ENCODE data around the gene TRIM14.

TRIM14 gene, protein sequence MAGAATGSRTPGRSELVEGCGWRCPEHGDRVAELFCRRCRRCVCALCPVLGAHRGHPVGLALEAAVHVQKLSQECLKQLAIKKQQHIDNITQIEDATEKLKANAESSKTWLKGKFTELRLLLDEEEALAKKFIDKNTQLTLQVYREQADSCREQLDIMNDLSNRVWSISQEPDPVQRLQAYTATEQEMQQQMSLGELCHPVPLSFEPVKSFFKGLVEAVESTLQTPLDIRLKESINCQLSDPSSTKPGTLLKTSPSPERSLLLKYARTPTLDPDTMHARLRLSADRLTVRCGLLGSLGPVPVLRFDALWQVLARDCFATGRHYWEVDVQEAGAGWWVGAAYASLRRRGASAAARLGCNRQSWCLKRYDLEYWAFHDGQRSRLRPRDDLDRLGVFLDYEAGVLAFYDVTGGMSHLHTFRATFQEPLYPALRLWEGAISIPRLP

DNA sequence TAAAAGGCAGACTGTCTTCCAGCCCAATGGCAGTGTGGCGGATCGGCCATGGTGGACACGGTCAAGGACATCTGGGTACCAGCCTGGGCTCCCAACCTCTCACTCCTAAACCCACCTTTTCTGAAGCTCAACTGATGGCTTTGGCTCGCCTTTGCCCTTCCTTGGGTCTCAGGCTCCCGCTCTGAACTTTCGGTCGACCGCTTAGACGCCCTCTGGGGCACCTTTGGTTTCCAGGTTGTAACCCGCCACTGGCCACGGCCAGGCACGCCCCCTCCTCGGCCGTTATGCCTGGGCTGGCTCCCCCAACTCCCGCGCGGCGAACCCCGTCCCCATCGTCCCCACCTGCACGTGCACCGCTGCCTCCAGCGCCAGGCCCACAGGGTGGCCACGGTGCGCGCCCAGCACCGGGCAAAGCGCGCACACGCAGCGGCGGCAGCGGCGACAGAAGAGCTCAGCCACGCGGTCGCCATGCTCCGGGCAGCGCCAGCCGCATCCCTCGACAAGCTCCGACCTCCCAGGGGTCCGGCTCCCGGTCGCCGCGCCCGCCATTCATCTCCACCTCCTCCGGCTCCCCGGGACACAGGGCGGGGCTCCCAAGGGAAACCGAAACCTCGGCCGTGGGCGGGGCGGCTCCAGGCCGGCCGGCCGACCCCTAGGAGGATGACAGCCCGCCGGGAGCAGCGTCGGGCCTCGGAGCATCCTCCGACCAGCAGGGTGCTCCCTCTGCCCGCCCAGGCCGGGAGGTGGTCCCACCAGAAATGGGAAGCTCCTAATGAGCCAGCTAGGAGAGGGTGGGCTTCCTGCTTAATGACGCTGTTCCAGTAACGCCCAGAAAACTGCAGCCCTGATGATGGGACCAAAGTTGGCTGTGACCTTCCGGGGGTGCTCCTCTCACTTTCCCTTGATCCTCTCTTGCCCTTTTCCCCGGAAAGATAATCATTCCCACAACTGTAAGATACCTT, at the start of gene TRIM14:
Gene TRIM14 (minus strand): TSS at position 583 of the 962 bp plus-strand sequence. CDS start 34 bp downstream, at position 549.
- peak; percentile 17 for DNase-seq

DNA sequence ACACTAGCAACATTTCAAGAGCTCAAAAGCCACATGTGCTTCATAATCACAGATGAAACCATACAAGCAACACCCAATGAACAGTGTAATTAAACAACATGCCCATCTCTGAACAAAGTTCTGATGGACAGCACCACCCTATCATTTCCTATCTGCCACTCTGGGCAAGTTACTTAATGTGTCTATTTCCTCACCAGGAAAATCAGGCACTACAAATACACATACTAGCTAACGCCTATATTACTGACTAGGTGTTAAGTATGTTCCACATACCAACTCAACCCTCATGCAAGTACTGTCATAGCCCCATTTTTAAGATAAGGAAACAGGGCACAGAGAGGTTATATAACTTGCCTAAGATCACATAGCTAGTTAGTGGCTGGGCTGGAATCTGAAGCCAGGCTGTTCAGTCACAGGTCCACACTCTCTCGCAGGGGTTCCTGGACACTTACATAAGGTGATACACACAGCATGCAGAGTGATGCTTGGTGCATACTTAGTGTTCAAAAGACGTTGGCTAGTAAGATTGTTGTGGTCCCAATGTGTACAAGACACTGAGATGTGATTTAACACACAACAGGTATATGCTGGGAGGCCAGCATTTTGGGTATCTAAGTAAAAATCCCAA, 49.2 kb upstream of the TRIM14 start:
- no peak for DNase-seq

DNA sequence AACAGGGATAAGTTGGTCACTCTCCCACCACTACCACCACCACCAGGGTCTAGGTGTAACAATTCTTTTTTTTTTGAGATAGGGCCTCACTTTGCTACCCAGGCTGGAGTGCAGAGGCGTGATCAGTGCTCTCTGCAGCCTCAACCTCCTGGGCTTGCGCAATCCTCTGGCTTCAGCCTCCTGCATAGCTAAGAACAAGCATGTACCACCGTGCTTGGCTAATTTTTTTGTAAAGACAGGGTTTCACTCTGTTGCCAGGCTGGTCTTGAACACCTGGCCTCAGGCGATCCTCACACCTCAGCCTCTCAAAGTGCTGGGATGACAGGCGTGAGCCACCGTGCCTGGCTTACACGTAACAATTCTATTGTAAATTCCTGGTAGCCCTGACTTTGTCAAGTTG, 45.9 kb upstream of the TRIM14 start:
- DNase-seq: no peak

DNA sequence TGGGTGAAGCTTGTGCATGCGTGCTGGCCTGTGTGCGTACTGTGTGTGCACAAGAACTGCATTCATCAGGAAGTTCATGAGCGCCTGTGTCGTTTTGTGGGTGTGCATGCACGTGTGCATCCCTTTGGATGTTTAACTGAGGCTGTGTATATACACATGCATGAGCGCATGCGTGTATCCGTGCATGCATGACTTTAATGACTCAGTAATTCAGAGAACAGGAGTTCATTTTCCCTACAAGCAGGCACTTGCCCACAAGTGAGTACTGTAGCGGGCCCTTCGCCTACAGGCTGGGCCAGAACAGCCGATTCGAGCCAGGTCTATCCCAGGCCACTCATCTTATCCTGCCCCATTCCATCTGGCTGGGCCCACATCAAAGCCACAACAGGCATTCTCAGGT, 43.6 kb upstream of the TRIM14 start:
- no peak for DNase-seq

DNA sequence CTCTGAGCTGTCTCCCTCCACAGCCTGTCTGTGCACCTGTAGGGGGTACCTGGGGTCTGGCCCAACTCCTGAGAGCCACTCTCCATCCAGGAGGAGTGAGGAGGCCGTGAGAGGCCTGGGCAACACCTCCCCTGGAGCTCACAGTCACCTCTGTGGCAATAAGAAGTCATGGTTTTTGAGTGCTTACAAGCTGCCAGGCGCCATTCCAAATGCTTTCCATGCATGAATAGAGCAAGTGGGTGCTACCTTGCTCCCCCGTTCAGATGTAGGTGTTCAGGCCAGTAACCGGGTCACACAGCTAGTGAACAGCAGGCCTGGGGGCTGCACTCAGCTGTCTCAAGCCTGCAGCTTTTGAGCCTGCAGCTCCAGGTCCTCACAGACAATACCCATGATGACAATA, 42.8 kb upstream of the TRIM14 start:
- DNase-seq: no peak

DNA sequence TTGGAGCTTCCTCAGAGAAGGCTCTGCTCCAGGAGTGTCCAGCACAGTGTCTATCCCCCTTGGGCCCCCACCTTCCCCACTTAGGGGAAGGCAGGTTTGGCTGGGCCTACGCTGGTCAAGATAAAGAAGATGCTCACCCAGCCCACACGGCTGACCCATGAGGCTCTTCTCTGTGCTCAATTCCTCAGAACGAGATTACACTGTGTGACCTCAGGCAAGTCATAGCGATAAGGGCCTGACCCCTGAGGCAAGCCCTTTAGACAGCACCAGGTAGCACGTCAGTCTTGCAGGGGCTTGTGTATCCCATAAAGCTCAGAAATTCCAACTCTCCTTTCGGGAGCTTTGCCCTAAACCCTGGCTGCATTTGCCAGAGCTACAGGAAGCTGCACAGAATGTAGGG, 40.8 kb upstream of the TRIM14 start:
- no peak for DNase-seq

DNA sequence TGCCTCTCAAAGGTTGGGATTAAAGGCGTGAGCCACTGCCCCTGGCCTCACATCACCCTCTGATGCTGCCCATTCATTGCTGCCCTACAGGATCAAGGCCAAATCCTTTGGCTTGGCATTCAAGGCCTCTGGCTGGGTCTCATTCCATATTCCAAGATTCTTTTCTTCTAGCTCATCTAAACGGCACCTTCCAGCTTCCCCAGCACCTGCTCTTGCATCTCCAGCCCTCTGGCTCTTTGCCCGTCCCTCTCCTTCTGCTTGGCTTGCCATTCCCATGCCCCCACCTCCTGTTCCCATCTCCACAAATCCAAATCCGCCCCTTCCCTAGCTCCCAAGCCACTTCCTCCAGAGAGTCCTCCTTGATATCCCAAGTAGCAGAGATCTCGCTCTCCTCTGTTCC, 40.3 kb upstream of the TRIM14 start:
- no peak for DNase-seq

DNA sequence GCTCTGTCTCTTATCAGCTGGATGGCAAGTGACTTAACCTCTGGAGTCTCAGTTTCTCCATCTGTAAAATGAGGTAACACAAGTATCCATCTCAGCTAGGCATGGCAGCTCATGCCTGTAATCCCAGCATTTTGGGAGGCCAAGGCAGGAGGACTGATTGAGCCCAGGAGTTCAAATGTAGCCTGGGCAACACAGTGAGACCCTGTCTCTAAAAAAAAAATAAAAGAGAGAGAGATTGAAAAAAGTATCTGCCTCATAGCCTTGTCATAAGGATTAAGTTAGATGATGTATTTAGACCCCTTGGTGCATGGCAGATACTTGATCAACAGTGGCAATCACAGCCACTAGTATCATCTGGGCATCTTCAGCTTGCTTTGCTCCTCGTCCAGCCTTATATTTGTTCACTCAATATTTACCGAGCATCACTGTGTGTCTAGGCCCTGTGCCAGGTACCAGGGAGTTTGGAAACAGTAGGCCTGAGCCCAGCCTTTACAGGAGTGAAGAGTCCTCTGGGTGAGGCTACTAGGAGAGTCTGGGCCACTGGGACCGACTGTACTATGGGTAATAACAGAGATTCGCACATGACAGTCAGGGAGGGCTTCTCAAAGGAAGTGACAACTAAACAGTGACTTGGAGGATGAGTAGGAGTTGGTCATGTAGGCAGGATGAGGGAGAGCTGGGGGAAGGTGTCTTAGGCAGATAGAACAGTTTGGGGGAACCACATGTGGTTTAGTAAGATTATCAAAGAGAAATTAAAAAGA, 39.2 kb upstream of the TRIM14 start:
- DNase-seq: peak; percentile 67

DNA sequence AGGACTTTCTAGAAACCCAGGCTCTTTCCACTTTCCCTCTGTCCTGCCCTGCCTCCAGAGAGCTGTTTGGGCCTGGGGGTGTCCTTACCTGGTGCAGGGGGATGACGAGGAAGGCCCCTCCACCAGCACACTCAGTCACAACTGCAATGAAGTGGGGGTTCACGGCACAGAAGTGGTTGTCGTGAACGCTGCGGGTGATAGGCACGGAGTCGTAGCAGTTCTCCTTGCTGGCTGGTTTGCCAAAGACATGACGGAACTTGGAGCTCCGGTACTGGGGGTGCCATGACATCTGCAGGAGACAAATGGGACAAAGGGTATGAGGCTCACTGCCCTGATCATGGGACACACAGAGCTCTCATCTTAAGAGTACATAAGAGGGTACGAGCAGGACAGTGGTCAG, 38.4 kb upstream of the TRIM14 start:
- DNase-seq: no peak

DNA sequence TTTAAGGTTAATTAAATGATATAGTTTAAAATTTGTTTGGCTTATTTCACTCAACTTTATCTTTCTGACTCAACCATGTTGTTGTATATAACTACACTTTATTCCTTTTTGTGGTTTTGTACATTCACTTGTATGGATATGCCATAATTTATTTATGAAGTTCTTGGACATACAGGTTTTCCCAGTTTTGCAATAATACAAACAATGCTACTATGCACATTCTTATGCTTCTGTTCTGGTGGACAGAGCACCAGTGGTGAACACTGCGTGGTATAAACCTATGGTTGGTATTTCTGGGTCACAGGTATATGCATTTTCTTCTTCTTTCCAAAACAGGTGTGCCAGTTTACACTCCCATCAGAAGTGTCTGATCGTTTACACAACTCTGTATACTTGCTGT, 35.7 kb upstream of the TRIM14 start:
- no peak for DNase-seq

DNA sequence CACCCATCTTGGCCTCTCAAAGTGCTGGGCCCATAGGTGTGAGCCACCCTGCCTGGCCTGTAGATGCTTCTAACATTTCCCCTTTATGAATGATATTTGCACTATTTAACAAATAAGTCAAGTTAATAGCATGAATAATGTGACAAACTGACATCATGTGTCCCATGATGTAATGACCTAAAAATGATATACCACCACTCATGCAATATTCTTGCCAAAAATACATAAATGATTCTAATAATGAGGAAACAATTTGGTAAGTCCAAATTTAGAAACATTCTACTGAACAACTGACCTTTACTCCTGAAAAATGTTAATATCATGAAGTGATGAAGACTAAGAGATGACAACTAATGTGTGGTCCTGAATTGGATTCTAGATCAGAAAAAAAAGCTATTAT, 33.5 kb upstream of the TRIM14 start:
- DNase-seq: no peak

DNA sequence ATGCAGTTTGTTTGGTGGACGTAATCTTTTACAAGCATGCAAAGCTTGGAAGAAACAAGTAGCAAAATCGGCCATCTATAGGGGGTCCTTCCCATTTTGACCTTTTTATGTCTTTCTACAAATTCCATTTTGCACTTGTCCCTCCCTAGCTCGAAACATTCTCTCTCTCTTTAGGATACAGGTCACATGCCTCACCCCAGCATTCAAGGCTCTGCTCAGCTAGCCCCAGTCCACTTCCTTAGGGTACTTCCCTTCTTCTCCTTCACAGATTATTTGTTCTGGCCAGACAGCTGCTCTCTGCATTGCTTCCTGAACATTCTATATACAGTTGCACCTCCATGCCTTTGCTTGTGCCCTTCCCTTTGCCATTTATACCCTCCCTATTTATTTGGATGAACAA, 31.7 kb upstream of the TRIM14 start:
- DNase-seq: no peak

DNA sequence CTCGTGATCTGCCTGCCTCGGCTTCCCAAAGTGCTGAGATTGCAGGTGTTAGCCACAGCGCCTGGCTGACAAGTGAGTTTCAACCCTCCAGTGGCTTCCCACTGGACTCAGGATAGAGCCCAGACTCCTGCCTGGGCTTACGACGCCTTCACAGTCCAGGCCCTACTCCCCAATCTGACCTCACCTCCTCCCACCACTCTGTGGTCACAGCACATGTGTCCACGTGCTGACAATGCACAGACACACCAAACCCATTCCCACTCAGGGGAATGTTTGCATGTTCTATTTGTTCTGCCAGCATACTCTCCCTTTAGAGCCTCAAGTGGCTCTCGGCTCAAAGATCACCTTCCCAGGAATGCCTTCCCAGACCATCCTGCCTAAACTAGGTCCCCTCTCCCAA, 31.1 kb upstream of the TRIM14 start:
- DNase-seq: no peak

DNA sequence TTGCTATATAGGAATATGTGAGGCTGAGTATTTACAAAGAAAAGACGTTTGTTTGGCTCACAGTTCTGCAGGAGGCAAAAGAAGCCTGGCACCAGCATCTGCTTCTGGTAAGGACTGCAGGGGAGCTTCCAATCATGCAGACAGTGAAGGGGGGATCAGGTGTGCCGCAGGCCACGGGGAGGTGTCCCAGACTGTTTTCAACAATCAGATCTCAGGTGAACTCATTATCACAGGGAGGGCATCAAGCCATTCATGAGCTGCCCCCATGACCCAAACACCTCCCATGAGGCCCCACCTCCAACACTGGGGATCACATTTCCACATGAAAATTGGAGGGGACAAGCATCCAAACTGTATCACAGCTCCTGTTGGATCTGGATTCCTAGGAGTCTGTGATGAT, 30.4 kb upstream of the TRIM14 start:
- DNase-seq: no peak

DNA sequence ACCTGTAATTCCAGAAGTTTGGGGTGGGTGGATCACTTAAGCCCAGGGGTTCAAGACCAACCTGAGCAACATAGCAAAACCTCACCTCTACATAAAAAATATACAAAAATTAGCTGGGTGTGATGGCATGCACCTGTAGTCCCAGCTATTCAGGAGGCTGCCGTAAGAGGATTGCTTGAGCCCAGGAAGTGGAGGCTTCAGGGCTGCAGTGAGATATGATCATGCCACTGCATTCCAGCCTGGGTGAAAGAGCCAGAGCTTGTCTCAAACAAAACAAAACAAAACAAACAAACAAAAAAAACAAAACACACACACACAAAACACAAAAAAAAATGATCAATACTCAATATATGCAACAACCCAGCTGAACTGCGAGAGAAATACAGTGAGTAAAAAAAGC, 29.5 kb upstream of the TRIM14 start:
- no peak for DNase-seq

DNA sequence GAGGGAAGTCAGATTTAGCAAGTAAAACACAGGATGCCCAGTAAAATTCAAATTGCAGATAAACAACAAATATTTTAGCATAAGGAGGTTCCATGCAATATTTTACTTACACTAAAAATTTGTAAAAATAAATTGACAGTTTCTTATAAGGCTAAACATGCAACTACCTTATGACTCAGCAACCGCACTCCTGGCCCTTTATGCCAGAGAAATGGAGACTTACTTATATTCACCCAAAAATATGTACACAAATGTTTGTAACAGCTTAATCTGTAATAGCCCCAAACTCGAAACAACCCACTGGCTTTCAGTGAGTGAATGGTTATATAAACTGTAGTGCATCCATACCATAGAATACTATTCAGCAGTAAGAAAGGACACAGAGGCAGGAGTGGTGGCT, 28.6 kb upstream of the TRIM14 start:
- DNase-seq: no peak

DNA sequence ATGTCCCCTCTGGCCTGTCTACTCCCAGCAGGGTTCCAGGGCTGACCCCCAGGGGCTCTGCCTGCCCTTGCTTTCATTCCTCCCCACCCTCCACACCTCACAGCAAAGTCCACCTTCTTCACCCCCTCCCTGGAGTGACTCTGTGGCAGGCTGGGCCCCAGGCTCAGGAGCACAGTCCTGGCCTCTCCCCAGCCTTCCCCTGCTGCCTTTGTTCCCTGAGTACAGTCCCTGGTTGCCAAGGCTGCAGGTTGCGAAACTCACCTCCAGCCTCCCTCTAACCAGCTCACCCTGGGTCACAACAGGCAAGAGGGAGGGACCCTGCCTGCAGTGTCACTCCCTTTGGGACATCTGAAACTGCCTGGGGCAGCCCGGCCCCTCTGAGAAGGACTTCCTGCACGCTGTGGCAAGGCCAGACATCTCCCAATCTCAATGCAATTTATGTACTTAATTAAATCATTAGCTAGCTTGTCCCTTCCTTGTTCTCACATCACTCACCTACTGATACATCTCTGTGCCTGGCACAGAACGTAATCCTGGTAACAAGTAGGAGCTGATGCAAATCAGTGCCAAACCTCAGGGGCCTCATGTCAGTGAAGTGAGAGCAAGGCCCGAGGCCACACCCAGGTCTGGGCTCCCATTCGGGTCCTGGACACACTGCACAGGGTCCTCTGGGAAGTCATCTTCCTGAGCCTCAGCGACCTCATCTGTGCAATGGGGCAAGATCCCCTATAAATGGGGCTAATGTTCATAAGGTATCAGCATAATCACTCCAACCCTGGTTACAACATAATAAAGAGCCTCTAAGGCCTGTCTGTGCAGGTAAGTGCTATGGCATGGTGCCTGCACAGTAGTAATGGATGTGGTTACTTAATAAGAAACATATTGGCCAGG, 27.3 kb upstream of the TRIM14 start:
- DNase-seq: no peak

DNA sequence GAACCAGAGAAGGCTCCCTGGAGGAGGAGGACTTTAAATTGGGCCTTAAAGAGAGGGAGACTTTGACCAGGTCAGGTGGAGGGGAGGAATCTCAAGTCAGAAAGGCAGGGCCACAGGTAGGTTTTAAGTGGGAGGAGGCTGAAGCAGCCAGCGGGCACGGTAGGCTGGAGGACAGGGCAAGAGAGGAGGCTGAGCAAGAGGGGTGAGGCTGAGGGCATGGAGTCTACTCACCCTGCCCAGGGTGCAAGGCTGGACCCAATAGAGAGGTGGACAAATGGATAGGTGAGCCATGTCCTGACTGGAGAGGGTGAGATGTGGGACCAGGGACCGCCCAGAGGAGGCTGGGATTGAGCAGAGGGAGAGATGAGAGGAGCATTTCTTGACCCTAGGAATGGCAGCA, 25.6 kb upstream of the TRIM14 start:
- DNase-seq: no peak

DNA sequence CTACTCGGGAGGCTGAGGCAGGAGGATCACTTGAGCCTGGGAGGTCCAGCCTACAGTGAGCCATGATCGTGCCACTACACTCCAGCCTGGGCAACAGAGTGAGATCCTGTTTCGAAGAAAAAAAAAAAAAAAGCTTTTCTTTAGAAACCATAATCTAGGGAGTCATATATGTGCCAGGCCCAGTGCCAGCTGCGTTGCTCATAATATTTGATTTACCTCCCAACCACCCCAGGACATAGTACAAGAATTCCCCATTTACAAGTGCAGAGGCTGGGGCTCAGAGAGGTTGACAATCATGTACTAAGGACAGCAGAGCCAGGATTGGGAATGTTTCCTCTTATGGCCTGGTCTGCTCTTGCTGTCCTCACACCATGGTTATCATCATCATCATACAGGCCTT, 25.1 kb upstream of the TRIM14 start:
- no peak for DNase-seq

DNA sequence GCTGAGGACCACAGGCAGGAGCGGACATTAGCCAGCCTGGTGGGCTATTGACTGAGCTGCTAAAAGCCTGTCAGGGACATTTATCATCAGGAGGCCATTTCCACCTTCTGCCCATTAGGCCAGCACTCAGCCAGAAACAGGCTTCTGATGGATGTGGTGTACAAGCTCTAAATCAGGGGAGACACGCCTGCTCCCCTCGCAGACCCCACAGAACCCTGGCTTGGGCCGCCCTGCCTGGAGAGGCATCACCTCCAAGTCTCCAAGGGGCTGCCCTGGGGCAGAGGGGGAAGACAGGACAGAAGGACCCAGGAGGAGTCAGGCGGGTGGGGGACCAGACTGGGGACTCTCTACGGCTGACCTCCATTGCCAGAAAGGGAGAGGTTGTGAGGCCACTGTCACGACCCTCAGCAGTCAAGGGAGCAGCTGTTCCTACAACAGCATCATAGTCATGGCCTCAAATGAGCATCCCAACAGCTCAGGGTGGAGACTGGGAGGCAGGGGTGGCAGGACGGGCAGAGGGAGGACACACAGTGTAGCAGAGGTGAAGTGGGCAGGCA, 24.0 kb upstream of the TRIM14 start:
- DNase-seq: no peak

DNA sequence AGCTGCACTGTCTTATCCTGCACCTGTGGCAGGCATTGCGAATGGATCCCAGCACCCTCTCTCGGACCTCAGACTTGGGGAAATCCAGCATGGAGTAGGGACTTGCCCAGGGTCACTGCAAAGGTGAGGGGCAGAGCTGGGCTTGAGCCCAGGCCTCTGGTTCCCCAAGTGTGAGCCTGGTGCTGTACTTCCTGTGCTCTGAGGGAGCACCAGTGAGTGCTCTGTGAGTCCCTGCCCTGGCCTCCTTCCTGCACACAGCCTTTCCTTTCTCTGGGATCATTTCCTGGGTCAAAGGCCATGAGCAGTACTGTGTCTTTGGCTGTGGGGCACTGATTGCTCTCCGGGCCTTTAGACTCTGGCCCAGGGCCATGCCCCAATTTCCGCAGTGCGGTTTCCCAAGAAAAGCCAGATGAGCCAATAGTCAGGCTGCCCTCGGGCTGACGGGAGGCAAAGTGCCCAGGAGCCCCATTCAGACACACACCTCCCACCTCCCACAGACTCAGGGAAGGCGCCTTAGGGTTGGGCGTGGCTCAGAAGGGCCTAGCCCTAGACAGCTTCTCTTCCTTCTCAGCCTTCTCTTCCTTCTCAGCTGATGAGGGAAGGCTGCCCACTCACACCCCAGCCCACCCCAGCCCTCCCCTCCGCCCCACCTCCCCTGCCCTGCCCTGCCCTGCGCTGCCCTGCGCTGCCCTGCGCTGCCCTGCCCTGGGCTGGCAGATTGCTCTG, 23.3 kb upstream of the TRIM14 start:
- no peak for DNase-seq

All from NCI-H774 (cell line).